Breast epithelium (tissue), 4 donors: ENCODE results near the gene MRTFA. TPM values are rescaled to one million over a fixed set of nuclear protein-coding genes. Genes with fewer than 3 reads are reported as not detected.

Source experiments
- DNase-seq, 2 donors: peaks; one replicate each; pipeline ENCODE4 v3.0.0-alpha.2; 2019; ENCODE audit warnings: low spot score in 2 of 2
- H3K27ac ChIP-seq, 2 donors: fragments of 200-600 bp; sonication (generic) in 1 of 2; one replicate each; pipeline ENCODE4 v1.5.1; 2016 to 2019; ENCODE audit warnings: mild to moderate bottlenecking in 1 of 2
- H3K27me3 ChIP-seq, 2 donors: fragments of 200-600 bp; sonication (generic) in 1 of 2; one replicate each; pipeline versions ENCODE4 v1.5.1 to v1.6.0; 2017 to 2019; ENCODE audit warnings: control low read depth in 1 of 2, mild to moderate bottlenecking in 1 of 2
- H3K36me3 ChIP-seq: fragments of 200-600 bp; one replicate; pipeline ENCODE4 v1.5.1; 2019
- H3K4me1 ChIP-seq, 2 donors: fragments of 200-600 bp; sonication (generic); one replicate each; pipeline ENCODE4 v1.5.1; 2016 to 2019; ENCODE audit warnings: control low read depth in 1 of 2
- H3K4me3 ChIP-seq, 3 donors: fragments of 200-600 bp; sonication (generic); 1 replicate in 2 of 3; 2 replicates in 1 of 3; pipeline ENCODE4 v1.5.1; 2016 to 2019; ENCODE audit warnings: mild to moderate bottlenecking in 3 of 3, moderate library complexity in 2 of 3
- H3K9me3 ChIP-seq, 2 donors: fragments of 200-600 bp; sonication (generic) in 1 of 2; one replicate each; pipeline ENCODE4 v1.5.1; 2016 to 2019; ENCODE audit warnings: control low read depth in 1 of 2
- POLR2A ChIP-seq: fragments of 450-650 bp; IDR thresholded peaks from one replicate; pipeline ENCODE4 v1.6.1; 2016; ENCODE audit warnings: antibody characterized with exemption, mild to moderate bottlenecking, moderate library complexity
- POLR2AphosphoS5 ChIP-seq, 3 donors: sonication (generic); formaldehyde crosslinking; IDR thresholded peaks; one replicate each; pipeline ENCODE4 v1.6.1; 2017; ENCODE audit warnings: antibody characterized with exemption in 3 of 3
- intact Hi-C: fragments of 100-400 bp; cut with DNase I; formaldehyde crosslinking; loops from one replicate; pipeline ENCODE4 v1.15.1; 2023; ENCODE audit warnings: low total_unique reads
- total RNA-seq, 3 donors: library from RNA; depleted of rRNA; stranded (reverse); fragments of >200 nt; gene quantifications; one replicate each; pipeline ENCODE4 v1.1.0, GENCODE V29; 2016
- TF ChIP-seq, protein P1 (sequence below), 3 donors: fragments of 450-650 bp; IDR thresholded peaks; one replicate each; pipeline ENCODE4 v1.5.1; 2016 to 2017; ENCODE audit warnings: antibody characterized with exemption in 3 of 3, mild to moderate bottlenecking in 3 of 3, moderate library complexity in 3 of 3

The MRTFA gene
- total RNA-seq, 3 donors from 2014 or later = 47.0 to 69.2 (median 65.7) TPM

DNA sequence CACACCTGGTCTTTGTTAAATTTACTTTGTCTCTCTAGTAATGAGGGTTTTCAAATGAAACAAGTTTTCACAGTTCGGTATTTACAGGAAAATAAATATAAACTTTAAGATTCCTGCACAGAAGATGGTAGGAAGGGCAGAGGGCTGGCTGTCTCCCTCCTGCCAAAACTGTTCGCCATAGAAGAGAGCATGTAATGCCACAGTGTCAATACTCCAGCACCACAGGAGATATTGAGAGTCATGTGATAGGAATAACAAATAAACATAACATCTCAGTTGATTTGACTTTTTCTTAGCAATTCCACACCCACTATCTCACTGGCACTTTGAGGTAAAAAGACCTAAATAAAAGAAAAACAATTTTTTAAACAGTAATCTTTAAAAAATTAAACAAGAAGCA is 100.9 kb downstream of the MRTFA start:
- Histone ChIP-seq H3K4me3 (no peak overlapping the region), H3K27ac (peak overlapping the region; percentile 8 to 41), H3K36me3 (no peaks in the 10 kb centered on the region), H3K4me1 (peaks cover 6% of the 10 kb centered on the region in 2 donors), H3K27me3 (no peaks in the 10 kb centered on the region), H3K9me3 (no peaks in the 10 kb centered on the region)
- TF ChIP-seq, protein P1, sequence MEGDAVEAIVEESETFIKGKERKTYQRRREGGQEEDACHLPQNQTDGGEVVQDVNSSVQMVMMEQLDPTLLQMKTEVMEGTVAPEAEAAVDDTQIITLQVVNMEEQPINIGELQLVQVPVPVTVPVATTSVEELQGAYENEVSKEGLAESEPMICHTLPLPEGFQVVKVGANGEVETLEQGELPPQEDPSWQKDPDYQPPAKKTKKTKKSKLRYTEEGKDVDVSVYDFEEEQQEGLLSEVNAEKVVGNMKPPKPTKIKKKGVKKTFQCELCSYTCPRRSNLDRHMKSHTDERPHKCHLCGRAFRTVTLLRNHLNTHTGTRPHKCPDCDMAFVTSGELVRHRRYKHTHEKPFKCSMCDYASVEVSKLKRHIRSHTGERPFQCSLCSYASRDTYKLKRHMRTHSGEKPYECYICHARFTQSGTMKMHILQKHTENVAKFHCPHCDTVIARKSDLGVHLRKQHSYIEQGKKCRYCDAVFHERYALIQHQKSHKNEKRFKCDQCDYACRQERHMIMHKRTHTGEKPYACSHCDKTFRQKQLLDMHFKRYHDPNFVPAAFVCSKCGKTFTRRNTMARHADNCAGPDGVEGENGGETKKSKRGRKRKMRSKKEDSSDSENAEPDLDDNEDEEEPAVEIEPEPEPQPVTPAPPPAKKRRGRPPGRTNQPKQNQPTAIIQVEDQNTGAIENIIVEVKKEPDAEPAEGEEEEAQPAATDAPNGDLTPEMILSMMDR (IDR thresholded peaks at IDR 0.05) = no peak
- TF ChIP-seq POLR2AphosphoS5 (IDR thresholded peaks at IDR 0.05) = no peak
- no peak for TF ChIP-seq POLR2A
- intact Hi-C loops = no loop called here
- no peak for DNase-seq

GRCh38 chr22:40535189-40535512 is 101.4 kb downstream of the MRTFA start:
- no peak for DNase-seq
- no peaks in the 10 kb centered on the region for H3K27me3 ChIP-seq
- intact Hi-C loops = no loop called here
- H3K36me3 ChIP-seq = no peaks in the 10 kb centered on the region
- peak overlapping the region; percentile 26 to 46 for H3K27ac ChIP-seq
- TF ChIP-seq POLR2A (no peak), POLR2AphosphoS5 (IDR thresholded peaks at IDR 0.05) (no peak)
- TF ChIP-seq, protein P1 (IDR thresholded peaks at IDR 0.05) = no peak
- peaks cover 6% of the 10 kb centered on the region in 2 donors for H3K4me1 ChIP-seq
- H3K4me3 ChIP-seq = no peak overlapping the region
- no peaks in the 10 kb centered on the region for H3K9me3 ChIP-seq

DNA sequence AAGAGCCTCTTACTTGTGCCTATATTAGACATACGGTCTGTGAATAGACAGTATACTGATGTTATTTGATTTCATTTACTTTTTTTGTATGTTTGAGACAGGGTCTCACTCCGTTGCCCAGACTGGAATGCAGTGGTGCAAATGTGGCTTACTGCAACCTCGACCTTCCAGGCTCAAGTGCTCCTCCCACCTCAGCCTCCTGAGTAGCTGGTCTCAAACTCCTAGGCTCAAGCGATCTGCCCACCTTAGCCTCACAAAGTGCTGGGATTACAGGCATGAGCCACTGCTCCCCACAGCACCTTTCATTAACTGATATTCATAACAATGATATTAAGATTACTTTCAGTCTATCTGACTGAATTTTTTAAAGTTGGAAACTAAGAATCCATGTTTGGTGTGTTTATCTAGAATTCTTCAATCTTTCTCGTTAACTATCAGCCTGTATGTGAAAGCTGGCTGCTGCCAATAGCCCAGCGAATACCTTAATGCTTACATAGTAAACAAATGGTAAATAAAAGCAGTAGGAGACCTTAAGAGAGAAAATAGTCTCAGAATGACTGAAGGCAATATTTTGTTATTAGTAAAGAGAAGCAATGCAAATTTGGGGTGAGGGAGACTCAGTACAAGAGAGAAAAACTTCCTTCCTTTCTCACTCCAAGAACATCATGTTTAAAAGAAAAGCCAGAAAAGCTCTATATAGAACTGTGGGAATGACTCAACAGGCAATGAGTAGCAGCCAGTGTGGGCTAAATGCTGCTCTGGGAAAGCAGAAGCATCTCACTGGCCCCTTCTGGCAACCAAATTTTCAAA is 101.9 kb downstream of the MRTFA start:
- Histone ChIP-seq H3K4me1 (peaks cover 6% of the 10 kb centered on the region in 2 donors), H3K4me3 (peak overlapping the region in 1 of 3 donors; percentile 12), H3K9me3 (no peaks in the 10 kb centered on the region), H3K27me3 (no peaks in the 10 kb centered on the region), H3K27ac (peak overlapping the region; percentile 26 to 46), H3K36me3 (no peaks in the 10 kb centered on the region)
- no peak for TF ChIP-seq POLR2AphosphoS5 (IDR thresholded peaks at IDR 0.05)
- TF ChIP-seq, protein P1 (IDR thresholded peaks at IDR 0.05) = no peak
- no peak for TF ChIP-seq POLR2A
- no peak for DNase-seq
- intact Hi-C loops = no loop called here

DNA sequence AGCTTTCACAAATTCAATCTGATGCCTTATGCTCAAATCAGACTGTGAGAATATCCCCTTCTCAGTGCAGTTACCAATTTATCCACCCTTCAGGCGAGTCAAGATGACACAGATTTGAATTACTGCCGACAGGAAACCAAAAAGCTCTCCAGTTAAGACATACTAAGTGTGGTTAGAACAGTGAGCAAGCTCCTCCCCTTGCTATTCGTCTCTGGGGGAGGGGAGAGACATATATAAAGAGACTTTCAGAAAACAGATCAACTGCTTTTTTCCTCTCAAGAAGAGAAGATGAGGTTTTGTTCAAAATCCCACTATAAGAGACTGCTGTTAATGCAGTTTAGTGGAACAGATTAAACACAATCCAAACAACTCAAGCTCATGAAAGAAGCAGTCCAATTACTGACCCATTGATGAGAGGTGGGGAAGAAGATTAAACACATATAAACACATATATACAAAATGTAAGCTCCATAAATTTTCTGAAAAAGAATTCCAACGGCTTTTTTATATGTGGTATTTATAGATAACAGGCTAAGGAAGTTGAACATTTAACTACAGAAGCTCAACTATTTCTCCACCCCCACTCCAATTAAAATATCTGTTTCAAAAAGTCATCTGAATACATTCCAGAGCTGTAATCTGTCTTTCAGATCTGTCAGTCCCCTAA is 102.7 kb downstream of the MRTFA start:
- H3K27me3 ChIP-seq = no peaks in the 10 kb centered on the region
- H3K9me3 ChIP-seq = no peaks in the 10 kb centered on the region
- H3K4me1 ChIP-seq = peaks cover 6% of the 10 kb centered on the region in 2 donors
- no peaks in the 10 kb centered on the region for H3K36me3 ChIP-seq
- peak overlapping the region in 2 of 3 donors; percentile 20 to 21 for H3K4me3 ChIP-seq
- intact Hi-C loops = no loop called here
- no peak for DNase-seq
- TF ChIP-seq POLR2A (no peak), POLR2AphosphoS5 (IDR thresholded peaks at IDR 0.05) (no peak)
- TF ChIP-seq, protein P1 (IDR thresholded peaks at IDR 0.05) = no peak
- peak overlapping the region; percentile 26 to 46 for H3K27ac ChIP-seq
